NCI-H446 (cell line): ENCODE measurements around the gene URM1.

Source experiments
- DNase-seq, 2 experiments: peaks; one replicate each; lab custom pipeline; 2025; lab: John Stamatoyannopoulos, UW

Gene URM1

DNA sequence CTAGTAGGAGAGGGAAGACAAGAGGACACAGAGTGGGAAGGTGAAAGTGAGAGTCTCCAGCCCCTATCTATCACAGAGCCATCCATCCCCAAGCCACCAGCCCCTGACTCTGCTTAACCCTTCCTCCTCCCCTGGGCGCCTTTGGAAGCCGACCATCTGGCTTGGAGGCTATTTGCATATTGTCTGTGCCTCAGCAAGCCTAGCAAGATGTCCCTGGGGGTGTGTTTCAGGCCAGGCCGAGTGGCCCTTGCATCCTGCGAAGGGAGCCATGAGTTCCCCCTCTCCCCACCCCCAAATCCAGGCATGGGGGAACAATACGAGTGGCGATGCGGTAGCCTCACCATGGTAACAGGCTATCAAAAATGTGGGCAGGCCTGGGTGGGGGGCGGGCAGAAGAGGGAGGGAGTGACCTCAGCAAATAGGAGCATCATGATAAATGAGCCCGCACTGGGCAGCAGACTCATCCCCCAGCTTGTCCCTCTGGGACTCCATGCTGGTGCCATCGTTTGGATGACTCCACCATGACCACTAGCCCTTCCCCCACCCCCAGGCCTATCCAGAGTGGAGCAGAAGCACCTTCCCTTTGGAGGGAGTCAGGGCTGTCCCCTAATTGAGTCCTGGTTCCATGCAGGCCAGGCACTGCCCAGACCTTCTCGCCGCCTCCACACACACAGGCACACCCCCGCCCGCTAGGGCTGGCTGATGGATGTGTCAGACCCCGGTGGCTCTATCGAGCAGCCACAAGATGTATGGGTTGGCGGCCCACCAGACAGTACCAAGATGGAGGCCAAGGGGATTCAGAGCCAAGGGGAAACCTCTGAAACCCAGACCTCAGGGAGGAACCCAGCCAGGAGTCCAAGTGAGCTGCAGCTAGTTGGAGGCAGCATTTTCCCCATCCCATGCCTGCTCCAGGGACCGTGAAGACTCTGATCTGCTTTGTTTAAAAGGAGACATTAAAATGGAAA, 14.6 kb downstream of the URM1 start:
- DNase-seq = no peak

DNA sequence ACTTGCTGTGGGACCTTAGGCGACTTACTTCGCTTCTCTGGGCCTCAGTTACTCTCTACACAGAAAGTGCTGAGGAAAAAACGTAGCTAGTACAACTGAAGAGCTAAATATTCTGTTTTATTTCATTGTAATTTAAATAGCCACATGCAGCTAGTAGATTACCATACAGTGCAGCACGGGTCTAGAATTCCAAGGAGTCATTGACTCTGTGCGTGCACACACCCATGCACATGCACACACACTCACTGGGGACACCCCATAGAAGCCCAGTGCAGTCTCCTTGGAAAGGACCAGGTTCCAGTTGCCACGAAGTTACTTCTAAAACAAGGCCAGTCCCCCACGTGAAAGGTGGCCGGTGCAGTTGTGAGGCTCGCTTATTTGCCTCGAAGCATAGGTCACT, 17.0 kb downstream of the URM1 start:
- no peak for DNase-seq

DNA sequence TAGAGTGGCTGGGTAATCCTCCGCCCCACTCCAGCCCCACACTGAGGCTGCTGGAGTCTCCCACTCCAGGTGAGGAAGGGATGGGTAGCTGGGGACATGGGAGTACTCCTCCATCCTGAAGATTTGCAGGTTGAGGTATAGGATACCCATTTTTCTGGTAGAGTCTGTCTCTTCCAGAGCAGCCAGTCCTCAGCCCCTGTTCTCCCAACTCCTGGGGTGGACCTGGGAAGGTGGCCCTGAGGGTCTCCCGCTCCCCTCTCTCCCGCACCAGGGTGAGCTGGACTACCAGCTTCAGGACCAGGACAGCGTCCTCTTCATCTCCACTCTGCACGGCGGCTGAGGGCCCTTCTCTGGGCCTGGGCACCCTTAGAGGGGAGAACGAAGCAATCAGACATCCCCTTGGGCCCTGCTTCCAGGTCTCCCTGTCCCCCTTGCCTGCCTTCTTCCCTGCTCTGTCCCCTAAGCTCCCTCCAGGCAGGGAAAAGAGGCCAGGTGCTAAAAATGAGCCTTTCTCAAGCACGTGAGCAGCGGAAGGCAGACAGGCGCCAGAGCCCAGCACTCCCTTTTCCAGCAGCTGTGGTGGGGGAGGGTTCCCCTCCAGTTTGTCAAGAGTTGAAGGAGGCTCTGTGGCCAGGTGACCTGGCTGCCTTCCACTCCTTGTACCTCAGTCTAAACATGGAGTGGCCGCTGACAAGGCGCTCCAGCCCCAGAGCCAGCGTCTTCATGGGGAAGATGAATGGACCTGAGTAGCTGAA, 18.4 kb downstream of the URM1 start:
- no peak for DNase-seq

DNA sequence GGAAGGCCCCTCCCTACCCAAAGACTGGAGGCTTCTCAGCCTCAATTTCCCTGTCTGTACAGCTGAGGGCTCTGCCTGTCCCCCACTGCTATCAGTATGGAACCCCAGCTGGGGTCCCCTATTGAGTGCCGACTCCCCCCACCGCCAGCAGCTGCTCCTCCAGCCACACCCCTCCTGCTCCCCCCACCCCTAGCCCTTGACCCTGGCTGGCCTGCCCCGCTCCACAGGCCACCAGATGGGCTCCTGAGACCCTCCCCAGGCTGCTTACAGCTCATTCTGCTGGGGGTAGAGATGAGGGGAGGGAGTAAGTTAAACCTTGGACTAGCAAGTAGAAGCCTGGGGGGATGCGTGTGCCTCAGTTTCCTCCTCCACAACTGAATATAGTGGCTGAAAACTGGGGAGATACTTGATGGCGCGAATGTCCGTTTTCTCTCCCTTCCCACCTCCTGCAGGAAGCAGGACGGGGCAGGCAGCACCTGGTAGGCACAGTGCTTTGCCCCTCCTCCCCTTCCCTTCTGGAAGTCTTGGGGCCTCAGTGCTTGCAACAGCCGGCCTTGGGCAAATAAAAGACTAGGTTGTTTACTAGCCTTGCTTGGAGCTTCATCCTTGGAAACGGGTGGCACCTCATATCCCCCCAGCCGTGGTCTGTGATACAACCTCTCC, 19.1 kb downstream of the URM1 start:
- DNase-seq = no peak

DNA sequence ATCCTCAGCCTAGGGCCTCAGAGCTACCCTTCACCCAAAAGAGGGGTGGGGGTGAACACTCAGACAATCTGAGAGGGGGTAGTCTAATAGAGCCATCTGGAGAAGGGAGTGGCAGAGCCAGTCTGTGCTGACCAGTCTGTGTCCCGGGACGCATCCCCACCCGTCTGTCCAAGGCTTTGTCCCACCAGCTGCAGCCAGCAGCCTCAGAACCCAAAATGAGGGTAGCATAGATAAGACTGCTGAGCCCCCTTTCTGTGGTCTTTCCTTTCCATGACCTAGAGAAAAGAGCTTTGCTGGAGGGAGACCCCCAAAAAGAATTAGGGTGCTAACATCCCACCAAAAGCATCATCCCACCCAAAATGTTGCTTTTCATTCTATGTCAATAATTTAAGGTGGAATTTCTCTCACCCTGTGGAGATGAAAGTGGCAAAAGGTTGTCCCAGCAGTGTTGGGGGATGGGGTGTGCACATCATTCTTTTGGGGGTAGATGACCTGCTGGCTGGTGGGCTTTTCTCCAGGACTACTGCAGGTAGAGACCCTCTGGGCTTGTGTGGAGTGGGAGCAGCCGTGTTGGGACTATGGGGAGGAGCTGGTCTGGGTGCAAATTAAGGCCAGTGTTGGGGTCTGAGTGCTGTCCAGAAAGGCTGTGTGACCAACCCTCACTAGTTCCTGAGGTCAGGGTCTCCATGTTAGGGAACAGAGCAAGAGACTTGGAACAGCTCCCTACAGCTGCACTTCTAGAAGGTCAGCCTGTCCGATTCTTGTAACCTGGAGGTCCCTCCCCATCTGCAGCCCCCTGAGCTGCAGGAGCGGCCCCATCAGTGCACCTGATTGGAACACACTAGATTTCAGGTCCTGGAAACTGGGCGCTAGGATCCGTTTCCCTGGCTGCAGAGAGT, 19.9 kb downstream of the URM1 start:
- no peak for DNase-seq

DNA sequence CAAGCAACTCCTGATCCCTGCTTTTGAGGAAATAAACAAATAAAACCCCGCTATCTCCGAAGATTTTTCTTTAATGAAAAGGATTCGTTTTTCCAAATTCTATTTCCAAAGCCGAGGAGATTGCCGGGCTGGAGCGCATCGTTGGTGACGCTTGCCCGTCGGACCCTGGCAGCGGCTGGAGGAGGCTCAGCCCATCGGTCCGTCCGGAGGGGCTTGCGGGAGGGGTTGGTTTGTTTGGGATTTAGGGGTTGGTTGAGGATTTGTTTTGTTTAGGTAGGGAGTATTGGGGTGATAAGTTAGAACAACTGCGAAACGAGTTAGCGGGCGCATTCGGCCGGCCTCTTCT, 20.8 kb downstream of the URM1 start:
- no peak for DNase-seq

DNA sequence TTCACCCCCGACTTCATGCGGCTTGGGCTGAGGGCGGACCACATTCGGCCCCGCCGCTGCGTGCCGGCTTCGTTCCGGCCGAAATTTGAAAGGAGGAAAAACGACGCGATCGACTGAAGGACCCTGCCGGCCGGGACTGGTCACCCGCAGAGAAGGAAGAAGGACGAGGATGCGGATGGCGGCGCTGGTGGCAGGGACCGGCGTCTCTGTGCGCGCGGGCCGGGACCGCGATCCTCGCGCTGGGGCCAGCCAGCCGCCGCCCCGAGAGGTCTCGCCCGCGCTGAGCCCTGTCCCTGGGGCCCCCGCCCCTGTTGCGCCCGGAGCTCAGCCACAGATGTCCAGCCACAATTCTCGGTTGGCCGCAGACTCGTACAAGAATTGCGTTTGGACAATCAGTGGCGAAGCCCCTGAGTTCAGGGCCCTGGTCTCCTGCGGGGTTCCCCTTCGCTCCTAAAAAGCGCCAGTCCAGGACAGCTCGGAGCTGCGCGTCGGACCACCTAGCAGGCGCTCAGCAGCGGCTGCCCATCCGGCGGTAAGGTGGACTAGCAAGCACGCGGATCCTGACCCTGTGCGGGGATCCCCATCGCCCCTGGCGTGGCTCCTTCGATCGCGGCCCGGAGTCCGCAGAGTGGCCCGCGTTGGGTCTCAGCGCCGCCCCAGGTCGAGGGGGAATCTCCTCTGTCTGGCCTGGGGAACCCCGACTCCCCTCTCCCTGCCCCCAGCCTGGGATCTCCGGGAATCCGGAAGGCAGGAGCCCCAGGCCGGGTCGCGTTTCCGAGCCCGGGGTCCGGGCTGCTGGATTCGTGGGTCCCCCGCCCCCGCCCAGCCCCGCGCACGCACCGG, 21.3 kb downstream of the URM1 start:
- DNase-seq = no peak

DNA sequence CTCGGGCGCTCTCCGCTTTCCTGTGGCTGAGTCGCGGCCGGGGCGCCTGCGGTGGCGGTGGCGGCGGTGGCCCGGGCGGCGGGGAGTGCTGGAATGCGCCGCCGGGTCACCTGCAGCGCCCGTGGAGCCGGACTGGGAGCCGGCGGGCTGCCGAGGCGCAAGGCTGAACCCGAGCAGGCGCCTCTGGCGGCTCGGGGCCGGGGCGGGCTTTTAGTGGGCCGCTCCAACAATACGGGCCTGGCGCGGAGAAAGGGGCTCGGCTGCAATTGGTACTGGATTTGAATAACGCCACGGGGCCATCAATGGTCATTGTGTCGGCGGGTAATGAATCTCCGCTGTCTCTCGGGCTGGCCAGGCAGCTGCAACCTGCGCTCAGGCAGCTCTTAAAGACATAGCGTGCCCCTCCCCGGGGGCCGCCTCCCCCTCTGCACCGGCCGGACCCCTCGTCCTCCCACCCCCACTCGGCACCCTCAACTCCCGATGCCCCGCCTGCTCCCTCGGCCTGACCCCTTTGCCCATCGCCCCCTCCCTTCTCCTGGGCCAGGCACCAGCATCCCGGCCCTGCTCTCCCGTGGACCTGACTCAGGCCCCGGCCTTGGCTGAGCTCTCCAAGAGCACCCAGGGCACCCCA, 22.1 kb downstream of the URM1 start:
- DNase-seq = no peak

DNA sequence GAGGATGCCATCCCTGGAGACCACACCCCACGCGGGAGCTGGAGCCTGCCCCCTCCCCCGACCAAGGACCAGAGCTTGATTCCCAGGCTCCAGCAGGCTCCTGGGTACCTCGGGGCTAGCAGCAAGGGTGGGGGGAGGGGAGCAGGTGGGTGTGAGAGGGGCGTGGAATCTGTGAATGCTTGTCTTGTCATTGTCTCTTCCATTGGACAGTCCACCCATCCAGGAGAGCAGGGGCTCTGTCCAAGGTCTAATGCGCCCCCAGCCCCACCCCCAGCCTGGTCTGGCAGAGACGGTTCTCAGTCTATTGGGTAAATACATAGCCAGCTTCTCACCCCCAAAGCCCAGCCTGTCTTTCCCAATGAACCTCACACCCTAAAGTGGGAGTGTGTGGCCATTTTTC, 22.8 kb downstream of the URM1 start:
- DNase-seq = no peak

DNA sequence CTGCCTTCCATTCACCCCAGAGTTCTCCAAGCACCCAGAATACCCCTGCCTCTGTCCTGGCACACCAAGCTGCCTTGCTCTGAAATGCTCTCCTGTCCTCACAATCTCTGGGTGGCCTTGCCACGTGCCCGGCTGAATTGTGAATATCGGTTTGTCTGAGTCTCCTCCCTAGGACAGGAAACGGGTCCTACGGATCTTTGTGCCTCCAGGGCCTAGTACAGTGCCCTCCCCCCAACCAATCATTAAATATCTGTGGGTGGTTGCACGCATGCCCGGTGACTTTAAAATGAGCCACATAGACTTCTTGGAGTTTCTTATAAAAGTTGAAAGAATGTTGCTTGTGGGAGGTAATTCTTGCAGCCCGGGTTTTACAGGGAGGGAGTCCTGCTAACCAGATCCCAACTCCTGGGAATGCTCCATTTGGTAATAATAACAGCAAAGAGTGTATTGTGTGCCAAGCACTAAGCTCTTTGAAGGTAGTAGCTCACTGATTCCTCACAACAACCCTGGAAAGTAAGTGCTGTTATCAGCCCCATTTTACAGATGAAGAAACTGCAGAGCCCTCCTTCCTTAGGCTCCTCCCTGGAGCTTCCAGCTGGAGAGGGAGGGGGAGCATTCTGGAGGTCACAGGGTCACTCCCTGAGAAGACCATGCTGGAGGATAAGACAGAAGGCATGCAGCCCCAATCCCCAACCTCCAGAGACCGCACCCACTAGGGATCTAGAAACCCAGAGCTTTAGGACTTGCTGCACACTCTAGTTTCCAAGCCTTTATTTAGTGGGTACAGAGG, 23.4 kb downstream of the URM1 start:
- DNase-seq = no peak

DNA sequence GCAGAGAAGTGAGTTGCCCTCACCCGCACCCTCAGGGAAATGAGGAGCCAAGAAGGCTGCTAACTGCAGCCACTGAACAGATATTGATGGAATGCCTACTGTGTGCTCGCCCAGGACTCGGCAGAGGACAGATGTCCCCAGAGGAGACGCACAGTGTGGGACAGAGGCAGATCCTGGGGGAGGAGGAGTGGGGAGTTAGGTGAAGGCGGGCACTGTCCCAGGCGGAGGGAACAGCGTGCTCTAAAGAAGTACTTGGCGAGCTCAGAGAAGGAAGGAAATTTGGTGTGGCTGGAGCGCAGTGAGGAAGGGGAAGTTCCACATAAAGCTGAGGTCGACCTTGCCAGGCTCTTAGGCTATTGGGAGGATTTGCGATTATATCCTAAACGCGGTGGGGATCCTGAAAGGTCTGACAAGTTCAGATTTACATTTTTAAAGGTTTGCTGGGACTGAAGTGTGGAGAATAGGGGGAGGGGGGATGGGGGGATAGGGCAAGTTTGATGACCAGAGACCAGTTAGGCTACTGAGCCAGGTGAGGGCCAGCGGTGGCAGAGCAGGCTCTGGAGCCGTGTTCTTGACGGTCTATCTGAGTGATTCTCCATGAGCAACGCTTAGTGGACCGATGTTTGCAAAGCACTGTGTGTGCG, 25.9 kb downstream of the URM1 start:
- no peak for DNase-seq

DNA sequence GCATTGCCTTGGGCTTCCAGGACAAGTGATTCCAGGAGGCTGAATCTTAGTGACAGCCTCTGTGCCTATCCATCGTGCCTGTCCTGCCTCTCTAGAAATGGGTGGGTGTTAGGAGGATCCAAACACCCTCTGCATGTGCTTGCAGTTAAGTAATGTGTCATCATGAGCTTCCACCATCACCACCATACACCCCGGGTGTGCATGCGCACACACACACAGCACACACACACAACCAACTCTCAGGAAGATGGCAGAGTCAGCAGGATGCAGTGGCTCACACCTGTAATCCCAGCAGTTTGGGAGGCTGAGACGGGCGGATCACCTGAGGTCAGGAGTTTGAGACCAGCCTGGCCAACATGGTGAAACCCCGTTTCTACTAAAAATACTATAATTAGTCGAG, 26.7 kb downstream of the URM1 start:
- no peak for DNase-seq

DNA sequence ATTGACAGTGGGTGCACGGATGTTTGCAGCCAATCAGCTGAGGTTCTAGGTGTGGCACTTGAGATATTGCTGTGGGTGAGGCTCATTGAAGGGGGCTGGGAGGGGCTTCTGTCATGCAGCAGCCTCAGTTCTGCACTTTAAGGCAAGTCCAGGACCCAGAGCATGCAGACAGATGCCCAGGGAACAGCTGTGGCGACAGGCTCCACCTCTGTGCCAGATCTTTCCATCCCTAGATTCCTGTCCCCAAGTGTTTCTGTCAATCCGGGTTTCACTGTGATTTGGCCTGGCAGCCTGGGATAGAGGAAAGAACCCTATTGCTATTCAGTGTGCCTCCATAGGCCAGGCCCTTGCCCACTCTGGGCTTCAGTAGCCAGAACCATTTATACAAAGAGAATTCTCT, 28.7 kb downstream of the URM1 start:
- no peak for DNase-seq

DNA sequence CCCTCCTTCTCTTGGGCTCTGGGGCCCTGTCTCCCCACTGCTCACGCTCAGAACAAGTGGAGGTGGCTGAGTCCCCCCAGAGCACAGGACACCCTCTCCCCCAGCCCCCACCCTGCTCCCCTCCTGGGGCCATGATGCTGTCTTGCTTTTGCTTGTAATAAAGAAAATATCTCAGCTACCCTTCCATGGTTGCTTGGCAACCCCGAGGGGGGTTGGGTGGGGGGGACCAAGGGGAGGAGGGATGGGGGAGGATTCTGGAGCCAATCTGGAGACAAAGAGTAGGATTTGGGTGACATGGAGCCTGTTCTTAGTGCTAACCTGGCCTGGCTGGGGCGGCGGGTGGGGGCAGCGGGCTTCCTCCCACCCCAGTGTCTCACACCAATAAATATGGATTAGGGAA, 33.4 kb downstream of the URM1 start:
- no peak for DNase-seq

DNA sequence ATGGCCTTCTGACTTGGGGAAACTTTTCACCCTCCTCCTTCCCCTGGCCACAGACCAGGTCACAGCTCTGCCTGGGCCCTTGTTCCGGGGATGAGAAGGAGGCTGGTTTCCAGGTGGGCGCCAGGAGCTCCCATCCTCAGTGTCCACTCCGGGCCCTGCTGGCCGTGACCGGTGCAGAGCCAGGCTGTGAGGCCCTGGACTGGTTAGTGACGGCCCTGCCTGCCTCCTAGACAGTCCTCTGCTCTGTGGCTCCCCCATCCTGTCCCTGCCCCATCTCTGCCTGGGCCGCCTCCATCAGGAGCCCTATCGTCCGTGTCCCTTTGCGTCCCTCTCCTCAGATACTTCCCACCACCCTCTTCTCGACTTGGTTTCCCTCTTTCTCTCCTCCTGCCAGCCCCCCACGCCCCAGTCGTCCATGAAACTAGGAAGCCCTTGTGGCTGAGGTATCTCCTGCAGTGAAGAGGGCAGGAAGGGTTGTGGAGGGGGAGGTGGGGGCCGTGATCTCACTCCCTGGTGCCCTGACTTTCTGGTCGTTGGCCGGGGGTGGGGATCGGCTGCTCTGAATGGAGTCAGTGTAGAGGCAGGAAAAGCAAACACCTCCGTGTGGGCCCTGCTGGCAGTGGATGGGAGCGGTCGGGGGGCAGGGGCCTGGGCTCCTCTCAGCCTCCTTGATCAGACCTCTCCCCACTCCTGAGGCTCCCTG, 34.1 kb downstream of the URM1 start:
- DNase-seq = no peak

DNA sequence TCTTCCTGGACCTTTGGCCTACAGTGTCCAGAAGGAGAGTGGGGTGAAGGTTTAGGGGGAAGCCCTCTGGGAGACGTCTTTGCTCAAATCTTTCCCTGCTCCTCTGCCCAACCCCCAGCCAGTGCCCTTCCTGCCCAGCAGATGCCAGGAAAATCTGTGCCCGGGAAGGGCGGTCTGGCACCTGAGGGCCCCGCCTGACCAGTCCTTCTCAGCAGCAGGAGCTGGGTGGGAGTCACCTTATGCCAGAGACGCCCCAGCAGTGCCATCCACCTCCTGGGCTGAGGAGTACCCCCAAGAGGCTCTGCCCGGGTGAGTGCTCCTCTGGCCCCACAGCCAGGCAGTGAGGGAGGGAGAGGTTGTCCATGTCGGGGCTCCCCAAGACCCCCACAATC, 34.6 kb downstream of the URM1 start:
- DNase-seq = no peak

DNA sequence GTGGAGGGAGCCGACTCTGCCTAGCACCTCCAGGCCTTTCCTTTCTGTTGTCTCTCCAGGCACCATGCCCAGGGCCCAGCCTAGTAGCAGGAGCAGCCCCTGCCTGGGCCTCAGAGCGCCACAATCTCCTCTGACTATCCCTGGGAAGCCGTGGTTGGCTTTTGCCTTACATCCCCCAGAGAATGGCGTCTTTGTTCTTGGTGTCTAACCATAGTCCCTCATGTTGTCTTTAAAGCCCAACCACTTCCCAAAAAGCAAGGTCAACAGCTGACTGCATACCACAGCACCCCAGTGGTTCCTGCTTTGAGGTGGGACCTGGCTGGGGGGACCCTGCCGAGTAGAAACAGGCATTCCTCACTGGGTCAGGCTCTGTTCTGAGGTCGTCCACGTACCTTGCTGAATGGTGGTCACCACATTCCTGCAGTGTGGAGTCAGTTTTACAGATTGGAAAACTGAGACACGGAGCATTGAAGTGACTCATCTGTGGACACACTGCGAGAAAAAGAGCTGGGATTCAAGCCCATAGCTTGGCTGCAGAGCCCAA, 35.7 kb downstream of the URM1 start:
- DNase-seq = no peak

DNA sequence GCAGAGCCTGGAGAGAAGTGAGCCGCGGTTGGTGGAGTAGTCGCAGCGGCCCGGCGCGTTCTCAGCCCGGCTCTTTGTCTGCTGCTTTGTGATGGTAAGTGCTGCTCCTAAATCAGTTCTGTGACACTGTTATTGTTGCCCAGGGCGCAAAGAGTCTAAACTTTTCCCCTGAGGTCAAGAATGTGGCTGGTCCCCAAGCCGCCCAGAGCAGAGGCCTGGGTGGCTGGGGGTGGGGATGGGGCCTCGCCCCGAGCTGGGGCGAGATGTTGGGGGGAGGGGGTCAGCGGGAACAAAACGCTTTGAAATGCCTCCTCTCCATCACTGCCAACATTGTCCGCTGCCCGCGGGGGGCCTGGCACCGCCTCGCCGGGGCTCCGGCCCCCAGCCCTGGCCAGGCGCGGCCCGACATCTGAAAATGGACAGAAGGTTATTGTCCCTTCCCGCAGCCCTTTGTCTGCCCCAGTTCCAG, 37.8 kb downstream of the URM1 start:
- DNase-seq = no peak
